Thoracic aorta (tissue), 2 donors: ENCODE data around the gene HINT3. TPM values are rescaled to one million over a fixed set of nuclear protein-coding genes. Genes with fewer than 3 reads are reported as not detected.

Experiments
- ATAC-seq: fragments of 150-250 bp; one replicate; pipeline ENCODE4 v1.8.0; 2017; ENCODE audit warnings: low read depth; ENCODE audit not compliant: insufficient number of reproducible peaks, low FRiP score
- DNase-seq: peaks from one replicate; pipeline ENCODE4 v3.0.0-alpha.2; 2020; ENCODE audit warnings: low spot score
- H3K27ac ChIP-seq, 2 donors: fragments of 200-600 bp; sonication (generic); 1 replicate in 1 of 2; 2 replicates in 1 of 2; pipeline ENCODE4 v1.5.1; 2016; ENCODE audit warnings: mild to moderate bottlenecking in 2 of 2, moderate library complexity in 2 of 2
- H3K27me3 ChIP-seq: fragments of 200-600 bp; sonication (generic); replicated peaks from 2 replicates; pipeline ENCODE4 v1.6.0; 2016; ENCODE audit warnings: mild to moderate bottlenecking; ENCODE audit not compliant: insufficient read depth
- H3K36me3 ChIP-seq: fragments of 200-600 bp; sonication (generic); one replicate; pipeline ENCODE4 v1.5.1; 2016
- H3K4me1 ChIP-seq, 2 donors: fragments of 200-600 bp; sonication (generic); 1 replicate in 1 of 2; 2 replicates in 1 of 2; pipeline versions ENCODE4 v1.5.1 to v1.6.0; 2016; ENCODE audit warnings: low read depth in 2 of 2, mild to moderate bottlenecking in 1 of 2; ENCODE audit not compliant: control insufficient read depth in 1 of 2
- H3K4me3 ChIP-seq: fragments of 200-600 bp; sonication (generic); 2 replicates; pipeline ENCODE4 v1.5.1; 2016; ENCODE audit warnings: mild to moderate bottlenecking
- H3K9me3 ChIP-seq: fragments of 200-600 bp; sonication (generic); 2 replicates; pipeline ENCODE4 v1.5.1; 2016
- total RNA-seq, 2 donors: library from RNA; depleted of rRNA; stranded (reverse); fragments of >200 nt; gene quantifications; one replicate each; pipeline versions ENCODE4 v1.1.0 to v1.2.3, GENCODE V29; 2016
- TF ChIP-seq, protein P1 (sequence below): fragments of 200-600 bp; sonication (generic); IDR thresholded peaks from one replicate; pipeline ENCODE4 v1.5.1; 2019; ENCODE audit warnings: antibody characterized with exemption

The HINT3 gene
- total RNA-seq, 2 donors from 2014 or later, result 18.4 to 23.1 TPM

DNA sequence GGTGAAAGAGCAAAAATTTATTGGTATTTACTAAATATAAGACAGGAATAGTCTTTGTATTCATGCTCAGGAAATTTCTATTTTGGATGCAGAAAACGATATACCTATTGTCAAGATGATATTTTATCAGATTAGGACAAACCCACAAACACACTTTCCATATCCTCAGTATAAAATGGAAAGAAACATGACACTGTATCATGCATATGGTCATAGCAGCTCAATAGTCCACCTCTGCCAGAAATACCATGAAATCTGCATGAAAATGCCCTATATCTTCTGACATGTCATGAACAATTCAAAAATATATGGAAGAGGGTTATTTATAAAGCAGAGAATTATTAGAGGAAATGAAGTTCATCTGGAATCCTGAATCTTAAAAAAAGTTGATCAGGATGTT is 11.7 kb upstream of the HINT3 start:
- Histone ChIP-seq H3K36me3 (no peaks in the 10 kb centered on the region), H3K4me3 (no peak overlapping the region), H3K27ac (peak overlapping the region; percentile 47 to 66), H3K27me3 (no peaks in the 10 kb centered on the region), H3K4me1 (peaks cover 23 to 35% of the 10 kb centered on the region in 2 donors), H3K9me3 (no peaks in the 10 kb centered on the region)
- DNase-seq (no peak), ATAC-seq (no peak)
- TF ChIP-seq, protein P1, sequence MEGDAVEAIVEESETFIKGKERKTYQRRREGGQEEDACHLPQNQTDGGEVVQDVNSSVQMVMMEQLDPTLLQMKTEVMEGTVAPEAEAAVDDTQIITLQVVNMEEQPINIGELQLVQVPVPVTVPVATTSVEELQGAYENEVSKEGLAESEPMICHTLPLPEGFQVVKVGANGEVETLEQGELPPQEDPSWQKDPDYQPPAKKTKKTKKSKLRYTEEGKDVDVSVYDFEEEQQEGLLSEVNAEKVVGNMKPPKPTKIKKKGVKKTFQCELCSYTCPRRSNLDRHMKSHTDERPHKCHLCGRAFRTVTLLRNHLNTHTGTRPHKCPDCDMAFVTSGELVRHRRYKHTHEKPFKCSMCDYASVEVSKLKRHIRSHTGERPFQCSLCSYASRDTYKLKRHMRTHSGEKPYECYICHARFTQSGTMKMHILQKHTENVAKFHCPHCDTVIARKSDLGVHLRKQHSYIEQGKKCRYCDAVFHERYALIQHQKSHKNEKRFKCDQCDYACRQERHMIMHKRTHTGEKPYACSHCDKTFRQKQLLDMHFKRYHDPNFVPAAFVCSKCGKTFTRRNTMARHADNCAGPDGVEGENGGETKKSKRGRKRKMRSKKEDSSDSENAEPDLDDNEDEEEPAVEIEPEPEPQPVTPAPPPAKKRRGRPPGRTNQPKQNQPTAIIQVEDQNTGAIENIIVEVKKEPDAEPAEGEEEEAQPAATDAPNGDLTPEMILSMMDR, result no peak

DNA sequence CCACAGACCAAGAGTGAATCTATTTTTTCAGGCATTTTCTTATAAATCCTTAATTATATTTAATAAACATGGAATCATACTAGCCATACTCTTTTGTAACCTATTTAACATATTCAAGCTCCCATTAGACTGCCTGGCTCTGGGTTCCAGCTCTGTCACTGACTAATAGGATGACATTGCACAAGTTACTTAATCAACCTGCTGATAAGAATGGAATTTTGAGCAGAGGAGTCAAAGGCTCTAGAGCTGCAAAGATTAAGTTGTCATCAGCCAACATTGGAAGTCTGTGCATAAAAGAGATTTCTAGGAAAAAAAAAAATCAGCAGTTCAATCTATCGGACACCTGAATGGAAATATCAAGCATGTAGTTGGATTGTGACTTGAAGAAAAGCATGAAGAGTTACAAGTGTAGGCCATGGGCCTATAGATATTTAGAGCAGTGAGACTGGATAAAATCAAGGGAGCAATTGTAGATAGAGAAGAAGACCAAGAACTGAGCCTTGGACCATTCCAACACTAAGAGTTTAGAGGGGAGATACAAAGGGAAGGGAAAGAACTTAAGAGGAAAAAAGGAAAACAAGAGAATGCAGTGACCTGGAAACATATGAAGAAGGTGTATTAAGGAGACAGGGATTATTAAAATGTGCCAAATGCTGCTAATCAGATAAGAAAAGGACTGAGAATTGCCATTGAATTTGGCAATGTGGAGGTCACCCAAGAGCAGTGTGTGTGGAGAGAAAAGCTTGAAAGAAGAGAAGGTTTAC is 11.0 kb upstream of the HINT3 start:
- DNase-seq, result no peak
- no peaks in the 10 kb centered on the region for H3K9me3 ChIP-seq
- peaks cover 23 to 35% of the 10 kb centered on the region in 2 donors for H3K4me1 ChIP-seq
- peak overlapping the region; percentile 47 to 66 for H3K27ac ChIP-seq
- no peaks in the 10 kb centered on the region for H3K36me3 ChIP-seq
- TF ChIP-seq, protein P1, result no peak
- peak; percentile 32 for ATAC-seq
- no peak overlapping the region for H3K4me3 ChIP-seq
- H3K27me3 ChIP-seq, result no peaks in the 10 kb centered on the region

DNA sequence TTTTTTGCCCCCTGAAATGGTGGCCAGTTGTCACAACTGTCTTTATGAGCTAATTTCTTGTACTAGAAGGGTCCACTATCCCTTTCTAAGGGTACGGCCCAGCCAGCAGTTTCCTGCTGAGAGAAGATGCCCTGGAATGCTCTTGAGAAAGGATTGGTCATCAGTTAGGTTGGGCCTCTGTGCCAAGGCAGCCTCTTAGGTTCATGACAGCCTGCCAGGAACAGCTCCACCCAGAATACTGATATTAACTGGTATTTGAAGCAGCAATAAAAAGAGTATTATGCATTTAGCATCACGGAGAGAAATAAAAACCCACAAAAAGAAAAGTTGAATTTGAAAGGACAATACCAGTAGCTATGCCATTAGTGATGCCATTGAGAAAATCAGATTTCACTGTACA is 9.0 kb upstream of the HINT3 start:
- DNase-seq, result no peak
- Histone ChIP-seq H3K36me3 (no peaks in the 10 kb centered on the region), H3K4me1 (peaks cover 23 to 35% of the 10 kb centered on the region in 2 donors), H3K9me3 (no peaks in the 10 kb centered on the region), H3K4me3 (no peak overlapping the region), H3K27ac (peak overlapping the region in 1 of 2 donors; percentile 18), H3K27me3 (no peaks in the 10 kb centered on the region)
- ATAC-seq, result no peak
- TF ChIP-seq, protein P1, result no peak

DNA sequence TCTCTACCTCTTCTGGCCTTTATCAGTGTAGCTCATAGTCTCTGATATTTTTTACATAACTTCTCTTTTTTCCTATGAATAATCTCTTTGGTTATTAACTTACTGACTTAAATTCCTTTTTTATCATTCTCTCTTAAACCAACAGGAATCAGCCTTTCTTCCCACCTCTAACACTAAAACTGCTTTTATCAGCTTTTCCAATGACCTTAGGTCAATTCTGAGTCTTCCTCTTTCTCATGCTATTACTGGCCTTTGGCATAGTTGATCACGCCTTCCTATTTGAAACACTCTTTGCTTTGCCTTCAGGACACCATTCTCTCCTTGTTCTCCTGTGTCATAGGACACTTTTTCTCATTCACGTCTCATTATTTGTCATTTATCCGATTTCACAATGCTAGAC is 8.1 kb upstream of the HINT3 start:
- peaks cover 23 to 35% of the 10 kb centered on the region in 2 donors for H3K4me1 ChIP-seq
- no peak for DNase-seq
- H3K27me3 ChIP-seq, result no peaks in the 10 kb centered on the region
- ATAC-seq, result no peak
- H3K4me3 ChIP-seq, result no peak overlapping the region
- TF ChIP-seq, protein P1, result no peak
- no peaks in the 10 kb centered on the region for H3K36me3 ChIP-seq
- no peak overlapping the region for H3K27ac ChIP-seq
- H3K9me3 ChIP-seq, result no peaks in the 10 kb centered on the region

DNA sequence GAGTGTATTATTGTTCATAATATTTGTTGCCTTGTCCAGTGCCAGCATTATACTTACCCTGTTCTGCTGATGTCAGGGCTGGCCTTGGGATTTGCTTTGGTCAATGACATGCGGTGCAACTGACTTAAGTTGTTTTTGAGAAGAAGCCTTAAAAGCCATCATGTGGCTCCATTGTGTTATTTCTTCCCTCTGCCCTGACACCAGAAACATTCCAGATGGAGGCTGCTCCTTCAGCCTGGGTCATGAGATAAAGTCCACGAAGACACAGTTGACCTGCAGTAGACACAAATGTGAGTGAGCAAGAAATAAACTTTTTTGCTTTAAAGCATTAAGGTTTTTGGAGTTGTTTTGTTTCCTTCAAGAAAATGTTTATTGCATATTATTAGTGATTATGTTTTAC is 7.5 kb upstream of the HINT3 start:
- no peaks in the 10 kb centered on the region for H3K36me3 ChIP-seq
- H3K4me3 ChIP-seq, result no peak overlapping the region
- ATAC-seq, result no peak
- H3K4me1 ChIP-seq, result peaks cover 18 to 29% of the 10 kb centered on the region in 2 donors
- TF ChIP-seq, protein P1, result no peak
- H3K9me3 ChIP-seq, result no peaks in the 10 kb centered on the region
- no peak overlapping the region for H3K27ac ChIP-seq
- no peak for DNase-seq
- no peaks in the 10 kb centered on the region for H3K27me3 ChIP-seq
